ENCODE results near the gene MRPL24.

MRPL24 gene

GRCh38 chr1:156742801-156743200 lies 1.9 kb upstream of the MRPL24 start:
- no peak for DNase-seq

- DNase-seq, result no peak
Measured at GRCh38 chr1:156742017-156742416, 1.1 kb upstream of the MRPL24 start.

GRCh38 chr1:156741481-156741983 lies 644 bp upstream of the MRPL24 start:
- no peak for DNase-seq

GRCh38 chr1:156740237-156740740 lies 599 bp downstream of the MRPL24 start:
- peak in 1 of 2 experiments; percentile 42 for DNase-seq

- DNase-seq, result no peak
Measured at GRCh38 chr1:156738916-156739315, 2.0 kb downstream of the MRPL24 start.

- DNase-seq, result no peak
Measured at GRCh38 chr1:156738407-156738806, 2.5 kb downstream of the MRPL24 start.

- DNase-seq, result no peak
Measured at GRCh38 chr1:156733989-156734584, 6.8 kb downstream of the MRPL24 start.

GRCh38 chr1:156728599-156729462 lies 12.1 kb downstream of the MRPL24 start, which contains the start of gene ISG20L2:
Gene ISG20L2, minus strand, starts transcription at chr1:156728766. Its CDS starts 1,114 bp downstream, at chr1:156727652.
- DNase-seq, result peak; percentile 99 to 100

GRCh38 chr1:156727926-156728598 lies 12.8 kb downstream of the MRPL24 start, which contains the start of gene METTL25B:
Gene METTL25B, plus strand, starts transcription at chr1:156728469. Its CDS starts 636 bp downstream, at chr1:156729105.
- DNase-seq, result peak; percentile 95 to 96

GRCh38 chr1:156727492-156727891 lies 13.4 kb downstream of the MRPL24 start:
- no peak for DNase-seq

- peak; percentile 86 to 87 for DNase-seq
Measured at GRCh38 chr1:156726549-156727226, 14.2 kb downstream of the MRPL24 start.

GRCh38 chr1:156725683-156726280 lies 15.1 kb downstream of the MRPL24 start:
- DNase-seq, result peak; percentile 94 to 96

- DNase-seq, result no peak
Measured at GRCh38 chr1:156721535-156721934, 19.4 kb downstream of the MRPL24 start.

GRCh38 chr1:156721131-156721530 lies 19.8 kb downstream of the MRPL24 start:
- no peak for DNase-seq

GRCh38 chr1:156717351-156717750 lies 23.5 kb downstream of the MRPL24 start:
- no peak for DNase-seq

GRCh38 chr1:156714830-156715229 lies 26.1 kb downstream of the MRPL24 start:
- no peak for DNase-seq

- no peak for DNase-seq
Measured at GRCh38 chr1:156712626-156713025, 28.3 kb downstream of the MRPL24 start.

GRCh38 chr1:156711011-156711817 lies 29.7 kb downstream of the MRPL24 start:
- no peak for DNase-seq

- DNase-seq, result peak; percentile 80 to 93
Measured at GRCh38 chr1:156709757-156710489, 31.0 kb downstream of the MRPL24 start.

- no peak for DNase-seq
Measured at GRCh38 chr1:156709031-156709430, 31.9 kb downstream of the MRPL24 start.
